ENCODE results near the gene IL15RA. TPM values are rescaled to one million over a fixed set of nuclear protein-coding genes. Genes with fewer than 3 reads are reported as not detected.

IL15RA gene
- total RNA-seq, 1 donor from 2014 or later = 3.1 TPM

GRCh38 chr10:5917305-5917704 is 60.0 kb downstream of the IL15RA start:
- H3K27me3 Mint-ChIP-seq (ENCODE audit: low read depth, unreplicated experiment) = no peaks in the 10 kb centered on the region
- H3K4me3 Mint-ChIP-seq (ENCODE audit: unreplicated experiment) = no peak overlapping the region
- no peak for DNase-seq (ENCODE audit: low read depth)
- FAIRE-seq = no peak
- Histone ChIP-seq H3K4me1 (ENCODE audit: insufficient read depth, low read length) (no peaks in the 10 kb centered on the region), H3K36me3 (ENCODE audit: insufficient read depth, low read length) (peaks cover 71% of the 10 kb centered on the region), H3K9me3 (ENCODE audit: insufficient read depth, low read depth, low read length) (no peaks in the 10 kb centered on the region), H3K9ac (ENCODE audit: low read length) (no peak overlapping the region), H3K4me3 (ENCODE audit: insufficient read depth, low read depth, low read length) (no peak overlapping the region), H3K27me3 (ENCODE audit: insufficient read depth, low read length) (no peaks in the 10 kb centered on the region), H4K20me1 (ENCODE audit: insufficient read depth, low read length) (peaks cover 12% of the 10 kb centered on the region), H3K79me2 (ENCODE audit: insufficient read depth, low read length) (no peaks in the 10 kb centered on the region), H2AFZ (ENCODE audit: low read depth, low read length) (no peak overlapping the region), H3K27ac (ENCODE audit: low read depth, low read length) (no peak overlapping the region), H3K4me2 (ENCODE audit: low read length) (no peak overlapping the region)
- H3K9me3 Mint-ChIP-seq (ENCODE audit: unreplicated experiment) = no peaks in the 10 kb centered on the region
- H3K4me1 Mint-ChIP-seq (ENCODE audit: low read depth, unreplicated experiment) = no peaks in the 10 kb centered on the region
- H3K36me3 Mint-ChIP-seq (ENCODE audit: low read depth, unreplicated experiment) = peaks cover 32% of the 10 kb centered on the region
- H3K27ac Mint-ChIP-seq (ENCODE audit: unreplicated experiment) = no peak overlapping the region
- TF ChIP-seq CTCF (IDR thresholded peaks at IDR 0.05; ENCODE audit: insufficient read depth, low read depth, low read length) (no peak), EZH2 (IDR thresholded peaks at IDR 0.05; ENCODE audit: insufficient read depth, low read length) (no peak)

GRCh38 chr10:5915451-5915850 is 61.9 kb downstream of the IL15RA start:
- TF ChIP-seq EZH2 (IDR thresholded peaks at IDR 0.05; ENCODE audit: insufficient read depth, low read length) (no peak), CTCF (IDR thresholded peaks at IDR 0.05; ENCODE audit: insufficient read depth, low read depth, low read length) (no peak)
- Histone ChIP-seq H3K27ac (ENCODE audit: low read depth, low read length) (no peak overlapping the region), H3K4me2 (ENCODE audit: low read length) (no peak overlapping the region), H3K27me3 (ENCODE audit: insufficient read depth, low read length) (no peaks in the 10 kb centered on the region), H3K36me3 (ENCODE audit: insufficient read depth, low read length) (peaks cover 63% of the 10 kb centered on the region), H3K9ac (ENCODE audit: low read length) (no peak overlapping the region), H2AFZ (ENCODE audit: low read depth, low read length) (no peak overlapping the region), H3K4me3 (ENCODE audit: insufficient read depth, low read depth, low read length) (no peak overlapping the region), H4K20me1 (ENCODE audit: insufficient read depth, low read length) (peaks cover 9% of the 10 kb centered on the region), H3K9me3 (ENCODE audit: insufficient read depth, low read depth, low read length) (no peaks in the 10 kb centered on the region), H3K79me2 (ENCODE audit: insufficient read depth, low read length) (no peaks in the 10 kb centered on the region), H3K4me1 (ENCODE audit: insufficient read depth, low read length) (no peaks in the 10 kb centered on the region)
- peaks cover 28% of the 10 kb centered on the region for H3K36me3 Mint-ChIP-seq (ENCODE audit: low read depth, unreplicated experiment)
- FAIRE-seq = no peak
- no peaks in the 10 kb centered on the region for H3K27me3 Mint-ChIP-seq (ENCODE audit: low read depth, unreplicated experiment)
- H3K4me3 Mint-ChIP-seq (ENCODE audit: unreplicated experiment) = no peak overlapping the region
- H3K9me3 Mint-ChIP-seq (ENCODE audit: unreplicated experiment) = no peaks in the 10 kb centered on the region
- peaks cover 2% of the 10 kb centered on the region for H3K4me1 Mint-ChIP-seq (ENCODE audit: low read depth, unreplicated experiment)
- no peak for DNase-seq (ENCODE audit: low read depth)
- H3K27ac Mint-ChIP-seq (ENCODE audit: unreplicated experiment) = no peak overlapping the region

- no peak overlapping the region for H2AFZ ChIP-seq (ENCODE audit: low read depth, low read length)
- H3K4me3 ChIP-seq (ENCODE audit: insufficient read depth, low read depth, low read length) = no peak overlapping the region
- no peaks in the 10 kb centered on the region for H3K79me2 ChIP-seq (ENCODE audit: insufficient read depth, low read length)
- H3K27ac ChIP-seq (ENCODE audit: low read depth, low read length) = no peak overlapping the region
- Mint-ChIP-seq H3K9me3 (ENCODE audit: unreplicated experiment) (no peaks in the 10 kb centered on the region), H3K27ac (ENCODE audit: unreplicated experiment) (no peak overlapping the region), H3K27me3 (ENCODE audit: low read depth, unreplicated experiment) (no peaks in the 10 kb centered on the region), H3K4me3 (ENCODE audit: unreplicated experiment) (no peak overlapping the region), H3K36me3 (ENCODE audit: low read depth, unreplicated experiment) (peaks cover 29% of the 10 kb centered on the region), H3K4me1 (ENCODE audit: low read depth, unreplicated experiment) (peaks cover 2% of the 10 kb centered on the region)
- DNase-seq (ENCODE audit: low read depth) (no peak), FAIRE-seq (no peak)
- TF ChIP-seq CTCF (IDR thresholded peaks at IDR 0.05; ENCODE audit: insufficient read depth, low read depth, low read length) = no peak
- no peak for TF ChIP-seq EZH2 (IDR thresholded peaks at IDR 0.05; ENCODE audit: insufficient read depth, low read length)
- no peak overlapping the region for H3K9ac ChIP-seq (ENCODE audit: low read length)
- no peak overlapping the region for H3K4me2 ChIP-seq (ENCODE audit: low read length)
- no peaks in the 10 kb centered on the region for H3K27me3 ChIP-seq (ENCODE audit: insufficient read depth, low read length)
- no peaks in the 10 kb centered on the region for H3K4me1 ChIP-seq (ENCODE audit: insufficient read depth, low read length)
- no peaks in the 10 kb centered on the region for H3K9me3 ChIP-seq (ENCODE audit: insufficient read depth, low read depth, low read length)
- H3K36me3 ChIP-seq (ENCODE audit: insufficient read depth, low read length) = peaks cover 65% of the 10 kb centered on the region
- peaks cover 12% of the 10 kb centered on the region for H4K20me1 ChIP-seq (ENCODE audit: insufficient read depth, low read length)
Observed at GRCh38 chr10:5913736-5914135, 63.6 kb downstream of the IL15RA start.
